HG03064 (cell line): Measurements from ENCODE around the gene DAZAP1.

Experiments
- ATAC-seq: cut with Tn5 transposase; IDR thresholded peaks from one replicate; pipeline ENCODE4 v1.9.1; 2021; ENCODE audit warnings: low read depth; ENCODE audit not compliant: unreplicated experiment

The DAZAP1 gene

GRCh38 chr19:1483131-1483978 is 76.0 kb downstream of the DAZAP1 start:
- ATAC-seq: no peak

GRCh38 chr19:1483979-1484428 is 76.6 kb downstream of the DAZAP1 start:
- no peak for ATAC-seq
